ENCODE data around the gene HNF1B. TPM values are rescaled to one million over a fixed set of nuclear protein-coding genes. Genes with fewer than 3 reads are reported as not detected.

The HNF1B gene
- total RNA-seq, 4 donors from 2014 or later, result 16.5 to 39.9 (median 32.2) TPM

DNA sequence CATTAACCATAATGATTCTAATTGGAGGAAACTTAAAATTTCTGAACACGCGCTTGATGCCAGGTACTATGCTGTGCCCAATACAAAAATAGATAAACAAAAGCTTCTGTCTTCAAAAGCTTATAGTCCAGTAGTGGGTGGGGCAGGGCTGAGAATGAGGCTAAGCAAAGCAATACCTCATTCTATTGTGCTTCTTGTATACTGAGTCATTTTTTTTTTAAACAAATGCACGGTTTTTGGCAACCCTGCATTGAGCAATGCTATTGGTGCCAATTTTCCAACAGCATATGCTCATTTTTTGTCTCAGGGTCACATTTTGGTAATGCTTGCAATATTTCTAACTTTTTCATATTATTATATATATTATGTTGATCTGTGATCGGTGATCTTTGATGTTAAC is 34.7 kb upstream of the HNF1B start:
- no peaks in the 10 kb centered on the region for H3K9me3 ChIP-seq
- no peak for DNase-seq
- no peak overlapping the region for H3K27ac ChIP-seq
- no peak overlapping the region for H3K4me3 ChIP-seq
- no peaks in the 10 kb centered on the region for H3K36me3 ChIP-seq
- H3K4me1 ChIP-seq, result no peaks in the 10 kb centered on the region
- no peaks in the 10 kb centered on the region for H3K27me3 ChIP-seq
- no peak for TF ChIP-seq POLR2A (IDR thresholded peaks at IDR 0.05)
- TF ChIP-seq, protein P1, sequence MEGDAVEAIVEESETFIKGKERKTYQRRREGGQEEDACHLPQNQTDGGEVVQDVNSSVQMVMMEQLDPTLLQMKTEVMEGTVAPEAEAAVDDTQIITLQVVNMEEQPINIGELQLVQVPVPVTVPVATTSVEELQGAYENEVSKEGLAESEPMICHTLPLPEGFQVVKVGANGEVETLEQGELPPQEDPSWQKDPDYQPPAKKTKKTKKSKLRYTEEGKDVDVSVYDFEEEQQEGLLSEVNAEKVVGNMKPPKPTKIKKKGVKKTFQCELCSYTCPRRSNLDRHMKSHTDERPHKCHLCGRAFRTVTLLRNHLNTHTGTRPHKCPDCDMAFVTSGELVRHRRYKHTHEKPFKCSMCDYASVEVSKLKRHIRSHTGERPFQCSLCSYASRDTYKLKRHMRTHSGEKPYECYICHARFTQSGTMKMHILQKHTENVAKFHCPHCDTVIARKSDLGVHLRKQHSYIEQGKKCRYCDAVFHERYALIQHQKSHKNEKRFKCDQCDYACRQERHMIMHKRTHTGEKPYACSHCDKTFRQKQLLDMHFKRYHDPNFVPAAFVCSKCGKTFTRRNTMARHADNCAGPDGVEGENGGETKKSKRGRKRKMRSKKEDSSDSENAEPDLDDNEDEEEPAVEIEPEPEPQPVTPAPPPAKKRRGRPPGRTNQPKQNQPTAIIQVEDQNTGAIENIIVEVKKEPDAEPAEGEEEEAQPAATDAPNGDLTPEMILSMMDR (IDR thresholded peaks at IDR 0.05), result no peak

DNA sequence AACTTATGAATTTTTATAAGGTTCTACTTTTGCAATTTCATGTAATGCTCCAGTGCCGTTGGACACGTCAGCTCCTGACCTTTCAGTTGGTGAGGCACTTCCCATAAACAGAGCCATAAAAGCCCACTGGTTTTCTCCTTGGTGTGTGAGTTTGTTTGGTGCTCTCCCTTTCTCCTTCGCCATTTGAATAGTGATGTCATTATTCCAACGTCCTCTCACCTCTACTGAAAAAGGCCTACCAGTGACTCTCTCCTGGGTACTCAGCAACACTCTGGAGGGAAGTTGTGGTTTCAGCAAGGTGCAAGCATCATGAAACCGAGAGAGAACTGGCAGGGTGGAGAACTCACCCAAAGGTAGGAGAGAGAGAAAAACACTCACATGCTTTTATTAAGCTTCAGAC is 29.6 kb upstream of the HNF1B start:
- TF ChIP-seq POLR2A (IDR thresholded peaks at IDR 0.05), result no peak
- TF ChIP-seq, protein P1 (IDR thresholded peaks at IDR 0.05), result no peak
- Histone ChIP-seq H3K9me3 (no peaks in the 10 kb centered on the region), H3K36me3 (no peaks in the 10 kb centered on the region), H3K4me1 (no peaks in the 10 kb centered on the region), H3K27me3 (no peaks in the 10 kb centered on the region), H3K4me3 (no peak overlapping the region), H3K27ac (no peak overlapping the region)
- DNase-seq, result peak in 2 of 3 donors; percentile 40 to 55

DNA sequence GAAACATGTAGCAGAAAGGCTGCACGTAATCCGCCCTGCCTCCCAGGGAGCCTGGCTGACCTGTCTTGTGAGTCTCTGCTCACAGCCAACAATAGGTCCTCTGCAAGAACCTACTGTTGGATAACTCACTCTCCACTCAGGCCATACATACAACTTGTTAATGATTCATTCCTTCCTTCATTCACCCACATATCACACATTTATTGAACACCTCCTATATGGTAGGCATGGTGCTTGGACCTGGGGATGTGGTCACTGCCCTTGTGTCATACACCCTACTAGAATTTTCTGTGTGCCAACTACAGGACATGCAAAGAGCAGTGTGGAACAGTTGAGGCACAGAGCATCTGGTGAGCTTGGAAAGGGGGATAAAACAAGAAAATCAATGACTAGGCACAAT is 28.1 kb upstream of the HNF1B start:
- Histone ChIP-seq H3K27me3 (no peaks in the 10 kb centered on the region), H3K27ac (no peak overlapping the region), H3K9me3 (no peaks in the 10 kb centered on the region), H3K4me3 (no peak overlapping the region), H3K36me3 (no peaks in the 10 kb centered on the region), H3K4me1 (no peaks in the 10 kb centered on the region)
- TF ChIP-seq, protein P1 (IDR thresholded peaks at IDR 0.05), result no peak
- no peak for TF ChIP-seq POLR2A (IDR thresholded peaks at IDR 0.05)
- DNase-seq, result no peak

DNA sequence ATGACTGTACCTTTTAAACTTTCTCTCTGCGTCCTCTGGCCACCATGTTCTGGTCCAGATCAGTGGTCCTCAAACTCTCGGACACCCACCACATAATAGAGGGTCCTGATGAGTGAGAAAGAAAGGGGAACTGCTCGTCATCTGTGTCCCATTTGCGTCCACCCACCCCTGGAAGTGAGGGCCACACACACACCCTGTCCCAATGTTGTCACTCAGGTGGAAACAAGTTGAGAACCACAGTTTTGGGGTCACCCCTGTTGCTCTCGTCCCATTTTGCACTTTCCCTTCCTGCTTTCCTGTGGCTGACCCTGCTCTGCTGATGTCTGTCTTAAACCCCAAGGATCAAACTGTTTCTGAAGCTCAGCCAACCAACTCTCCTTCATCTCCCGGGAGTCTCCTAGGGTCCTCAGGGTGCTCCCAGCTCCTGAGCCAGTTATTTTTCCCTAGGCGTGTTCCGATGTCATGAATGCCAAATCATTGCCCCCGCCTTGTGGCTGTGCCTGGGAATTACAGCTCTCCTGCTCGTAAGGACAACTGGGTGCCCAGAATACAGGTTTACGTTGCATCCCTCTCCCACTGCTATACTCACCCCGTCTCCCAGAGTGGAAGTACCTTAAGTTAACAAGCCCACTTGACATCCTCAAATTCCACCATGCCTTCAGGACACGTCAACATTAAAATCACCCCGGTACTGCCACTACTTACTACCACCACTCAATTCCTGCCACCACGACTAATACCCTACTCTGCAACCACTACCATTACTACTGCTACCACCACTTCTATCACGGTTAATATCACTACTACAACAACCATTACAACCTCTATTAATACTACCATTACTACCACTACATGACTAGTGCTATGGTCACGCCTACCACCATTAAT is 26.0 kb upstream of the HNF1B start:
- Histone ChIP-seq H3K9me3 (no peaks in the 10 kb centered on the region), H3K27me3 (no peaks in the 10 kb centered on the region), H3K36me3 (no peaks in the 10 kb centered on the region), H3K4me3 (no peak overlapping the region), H3K27ac (no peak overlapping the region), H3K4me1 (no peaks in the 10 kb centered on the region)
- peak in 2 of 3 donors; percentile 82 to 85 for DNase-seq
- no peak for TF ChIP-seq POLR2A (IDR thresholded peaks at IDR 0.05)
- TF ChIP-seq, protein P1 (IDR thresholded peaks at IDR 0.05), result peak in 5 of 6 experiments; percentile 19 to 86 (median 74)

DNA sequence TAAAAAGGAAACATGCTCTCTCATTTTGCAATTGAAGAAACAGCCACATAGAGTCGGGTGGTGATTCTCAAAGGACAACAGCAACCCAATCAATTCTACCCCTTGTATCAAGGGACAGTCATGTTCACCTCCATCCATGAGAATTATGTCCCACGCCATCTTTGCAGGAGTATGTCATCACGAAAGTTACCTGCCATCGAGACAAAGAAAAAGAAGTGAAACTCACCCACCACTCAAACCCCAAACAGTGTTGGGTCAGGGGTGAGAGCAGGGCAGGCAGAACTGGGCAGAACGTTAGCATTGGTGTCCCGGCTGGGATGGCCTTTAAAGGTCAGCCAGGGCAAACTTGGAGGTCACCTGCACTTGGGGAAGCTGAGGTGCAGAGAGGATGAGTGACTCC is 24.2 kb upstream of the HNF1B start:
- Histone ChIP-seq H3K36me3 (no peaks in the 10 kb centered on the region), H3K4me1 (no peaks in the 10 kb centered on the region), H3K4me3 (no peak overlapping the region), H3K27ac (no peak overlapping the region), H3K9me3 (no peaks in the 10 kb centered on the region), H3K27me3 (no peaks in the 10 kb centered on the region)
- no peak for DNase-seq
- TF ChIP-seq, protein P1 (IDR thresholded peaks at IDR 0.05), result no peak
- no peak for TF ChIP-seq POLR2A (IDR thresholded peaks at IDR 0.05)
